D721Med (cell line): ENCODE data around the gene AURKAIP1.

ENCODE experiments used
- DNase-seq: peaks from one replicate; pipeline ENCODE4 v3.0.0; 2011; ENCODE audit warnings: low spot score; ENCODE audit not compliant: insufficient read length
- FAIRE-seq: peaks from 2 replicates; lab custom pipeline; 2011; peaks lifted over from hg19 to GRCh38; lab: Jason Lieb, UNC
- CTCF ChIP-seq: IDR thresholded peaks from 2 replicates; pipeline ENCODE4 v1.5.1; 2012; ENCODE audit warnings: mild to moderate bottlenecking, control low read depth; ENCODE audit not compliant: insufficient read depth; ENCODE audit errors: missing control alignments

Gene AURKAIP1

GRCh38 chr1:1361233-1361981 is 13.6 kb downstream of the AURKAIP1 start:
- TF ChIP-seq CTCF, result no peak
- FAIRE-seq (no peak), DNase-seq (no peak)

- FAIRE-seq, result no peak
- DNase-seq, result no peak
Observed at GRCh38 chr1:1360506-1361169, 14.4 kb downstream of the AURKAIP1 start.

GRCh38 chr1:1359664-1360468 is 15.1 kb downstream of the AURKAIP1 start:
- TF ChIP-seq CTCF, result no peak
- no peak for DNase-seq
- no peak for FAIRE-seq

More at GRCh38 chr1:1360506-1361169, 14.4 kb downstream of the AURKAIP1 start:
- TF ChIP-seq CTCF, result no peak

- no peak for TF ChIP-seq CTCF
- FAIRE-seq (no peak), DNase-seq (no peak)
Observed at GRCh38 chr1:1359308-1359663, 15.7 kb downstream of the AURKAIP1 start.

- DNase-seq (no peak), FAIRE-seq (no peak)
- no peak for TF ChIP-seq CTCF
Observed at GRCh38 chr1:1358433-1359271, 16.4 kb downstream of the AURKAIP1 start, which contains the start of gene MXRA8. Gene MXRA8 (minus strand): TSS chr1:1358555. CDS start chr1:1358504, 51 bp downstream.

GRCh38 chr1:1357871-1358432 is 17.1 kb downstream of the AURKAIP1 start:
- DNase-seq (no peak), FAIRE-seq (no peak)
- TF ChIP-seq CTCF, result no peak
